ENCODE results near the gene PLCH2.

DNA sequence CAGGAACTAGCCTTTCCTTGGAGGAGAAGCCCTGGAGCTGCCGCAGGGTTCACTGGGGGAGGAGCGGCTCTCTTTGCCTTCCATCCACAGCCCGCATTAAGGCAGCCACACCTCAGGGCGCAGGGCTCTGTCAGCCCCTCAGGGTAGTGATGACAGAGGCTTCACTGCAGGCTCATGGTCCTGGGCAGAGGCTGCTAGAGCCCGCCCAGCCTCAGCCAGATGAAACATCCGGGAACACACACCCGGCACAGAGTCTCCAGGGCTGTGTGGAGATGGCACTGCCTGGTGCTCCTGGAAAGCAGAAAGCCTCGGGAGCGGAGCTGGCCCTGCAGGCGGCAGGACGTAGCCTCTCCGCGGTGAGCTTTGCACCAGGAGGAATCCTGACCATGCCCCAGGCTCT is 34.3 kb upstream of the PLCH2 start:
- TF ChIP-seq, protein P1, sequence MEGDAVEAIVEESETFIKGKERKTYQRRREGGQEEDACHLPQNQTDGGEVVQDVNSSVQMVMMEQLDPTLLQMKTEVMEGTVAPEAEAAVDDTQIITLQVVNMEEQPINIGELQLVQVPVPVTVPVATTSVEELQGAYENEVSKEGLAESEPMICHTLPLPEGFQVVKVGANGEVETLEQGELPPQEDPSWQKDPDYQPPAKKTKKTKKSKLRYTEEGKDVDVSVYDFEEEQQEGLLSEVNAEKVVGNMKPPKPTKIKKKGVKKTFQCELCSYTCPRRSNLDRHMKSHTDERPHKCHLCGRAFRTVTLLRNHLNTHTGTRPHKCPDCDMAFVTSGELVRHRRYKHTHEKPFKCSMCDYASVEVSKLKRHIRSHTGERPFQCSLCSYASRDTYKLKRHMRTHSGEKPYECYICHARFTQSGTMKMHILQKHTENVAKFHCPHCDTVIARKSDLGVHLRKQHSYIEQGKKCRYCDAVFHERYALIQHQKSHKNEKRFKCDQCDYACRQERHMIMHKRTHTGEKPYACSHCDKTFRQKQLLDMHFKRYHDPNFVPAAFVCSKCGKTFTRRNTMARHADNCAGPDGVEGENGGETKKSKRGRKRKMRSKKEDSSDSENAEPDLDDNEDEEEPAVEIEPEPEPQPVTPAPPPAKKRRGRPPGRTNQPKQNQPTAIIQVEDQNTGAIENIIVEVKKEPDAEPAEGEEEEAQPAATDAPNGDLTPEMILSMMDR (conservative IDR thresholded peaks at IDR 0.05; ENCODE audit: low read length): no peak
- no peak for TF ChIP-seq EZH2phosphoT487 (IDR thresholded peaks at IDR 0.05; ENCODE audit: borderline replicate concordance, low read depth, low read length)
